H9 (cell line): ENCODE data around the gene MYL10. TPM values are rescaled to one million over a fixed set of nuclear protein-coding genes. Genes with fewer than 3 reads are reported as not detected.

Source experiments
- DNase-seq: peaks from one replicate; pipeline ENCODE4 v3.0.0-alpha.2; 2017
- H2AFZ ChIP-seq: one replicate; pipeline ENCODE4 v1.6.1; 2013; ENCODE audit warnings: mild to moderate bottlenecking, low read length, control low read depth, moderate library complexity
- H2AK5ac ChIP-seq: 2 replicates; pipeline ENCODE4 v1.6.1; 2013; ENCODE audit warnings: low read length, control low read depth, mixed read lengths; ENCODE audit not compliant: insufficient read length
- H2BK120ac ChIP-seq: one replicate; pipeline ENCODE4 v1.6.1; 2013; ENCODE audit warnings: low read depth, mild to moderate bottlenecking, low read length, control low read depth, inconsistent platforms; ENCODE audit not compliant: poor library complexity, severe bottlenecking
- H2BK12ac ChIP-seq: 2 replicates; pipeline ENCODE4 v1.6.1; 2013; ENCODE audit warnings: low read length, control low read depth, mixed read lengths, low read depth; ENCODE audit not compliant: insufficient read length
- H2BK15ac ChIP-seq: 2 replicates; pipeline ENCODE4 v1.6.1; 2013; ENCODE audit warnings: low read depth, low read length, control low read depth
- H2BK20ac ChIP-seq: one replicate; pipeline ENCODE4 v1.6.1; 2013; ENCODE audit warnings: low read depth, mild to moderate bottlenecking, low read length, control low read depth, inconsistent platforms; ENCODE audit not compliant: poor library complexity, severe bottlenecking
- H2BK5ac ChIP-seq: 2 replicates; pipeline ENCODE4 v1.6.1; 2013; ENCODE audit warnings: low read length, control low read depth, mixed read lengths; ENCODE audit not compliant: insufficient read length
- H3K14ac ChIP-seq: 2 replicates; pipeline ENCODE4 v1.6.1; 2013; ENCODE audit warnings: low read length, control low read depth; ENCODE audit not compliant: insufficient read depth
- H3K18ac ChIP-seq: 2 replicates; pipeline ENCODE4 v1.6.1; 2013; ENCODE audit warnings: low read depth, mild to moderate bottlenecking, mixed read lengths, low read length, control low read depth; ENCODE audit not compliant: insufficient read length
- H3K23ac ChIP-seq: 2 replicates; pipeline ENCODE4 v1.6.1; 2013; ENCODE audit warnings: low read length, control low read depth, mixed read lengths, low read depth; ENCODE audit not compliant: insufficient read length
- H3K23me2 ChIP-seq: 2 replicates; pipeline ENCODE4 v1.6.1; 2013; ENCODE audit warnings: low read depth, mild to moderate bottlenecking, mixed read lengths, low read length, control low read depth; ENCODE audit not compliant: insufficient read length, poor library complexity, severe bottlenecking
- H3K27ac ChIP-seq: 2 replicates; pipeline ENCODE4 v1.5.1; 2013; ENCODE audit warnings: low read length, control low read depth, mixed read lengths, low read depth; ENCODE audit not compliant: insufficient read length
- H3K27me3 ChIP-seq: 2 replicates; pipeline ENCODE4 v1.6.1; 2013; ENCODE audit warnings: low read length, control low read depth, inconsistent platforms; ENCODE audit not compliant: insufficient read depth
- H3K4ac ChIP-seq: 2 replicates; pipeline ENCODE4 v1.6.1; 2013; ENCODE audit warnings: low read depth, mild to moderate bottlenecking, control low read depth, inconsistent platforms, low read length, moderate library complexity
- H3K4me1 ChIP-seq: 2 replicates; pipeline ENCODE4 v1.6.1; 2013; ENCODE audit warnings: low read length, control low read depth, inconsistent platforms; ENCODE audit not compliant: insufficient read depth
- H3K4me2 ChIP-seq: 2 replicates; pipeline ENCODE4 v1.6.1; 2013; ENCODE audit warnings: low read length, control low read depth, mixed read lengths; ENCODE audit not compliant: insufficient read length, insufficient read depth
- H3K56ac ChIP-seq: 2 replicates; pipeline ENCODE4 v1.6.1; 2013; ENCODE audit warnings: low read depth, mild to moderate bottlenecking, mixed read lengths, low read length, control low read depth; ENCODE audit not compliant: insufficient read length
- H3K79me1 ChIP-seq: 2 replicates; pipeline ENCODE4 v1.6.1; 2013; ENCODE audit warnings: low read depth, mild to moderate bottlenecking, moderate library complexity, low read length, control low read depth, inconsistent platforms; ENCODE audit not compliant: insufficient read depth, poor library complexity, severe bottlenecking
- H3K79me2 ChIP-seq: 2 replicates; pipeline ENCODE4 v1.6.1; 2013; ENCODE audit warnings: low read length, control low read depth, inconsistent platforms; ENCODE audit not compliant: insufficient read depth
- H3K9ac ChIP-seq: 2 replicates; pipeline ENCODE4 v1.6.1; 2013; ENCODE audit warnings: low read length, control low read depth, mixed read lengths; ENCODE audit not compliant: insufficient read length; ENCODE audit errors: extremely low read depth
- H3K9me3 ChIP-seq: one replicate; pipeline ENCODE4 v1.6.1; 2013; ENCODE audit warnings: low read depth, low read length, inconsistent platforms; ENCODE audit not compliant: control insufficient read depth
- H3T11ph ChIP-seq: one replicate; pipeline ENCODE4 v1.6.1; 2013; ENCODE audit warnings: mild to moderate bottlenecking, low read length, control low read depth, inconsistent platforms
- H4K20me1 ChIP-seq: one replicate; pipeline ENCODE4 v1.6.1; 2013; ENCODE audit not compliant: control insufficient read depth, insufficient read length, insufficient read depth
- H4K5ac ChIP-seq: 2 replicates; pipeline ENCODE4 v1.6.1; 2013; ENCODE audit warnings: low read depth, mild to moderate bottlenecking, mixed read lengths, low read length, control low read depth; ENCODE audit not compliant: insufficient read length
- H4K8ac ChIP-seq: replicated peaks from 2 replicates; pipeline ENCODE4 v1.6.1; 2013; ENCODE audit warnings: low read length, control low read depth, mixed read lengths, low read depth; ENCODE audit not compliant: insufficient read length
- H4K91ac ChIP-seq: 2 replicates; pipeline ENCODE4 v1.6.1; 2013; ENCODE audit warnings: low read depth, mild to moderate bottlenecking, moderate library complexity, mixed read lengths, low read length, control low read depth; ENCODE audit not compliant: insufficient read length
- H3K27ac Mint-ChIP-seq, 3 experiments: 2 replicates in 2 of 3; 3 replicates in 1 of 3; pipeline ENCODE4 v1.8.0; 2020 to 2021; ENCODE audit warnings: mixed read lengths in 3 of 3, mild to moderate bottlenecking in 1 of 3, moderate library complexity in 1 of 3
- H3K27me3 Mint-ChIP-seq: 2 replicates; pipeline ENCODE4 v1.8.0; 2021; ENCODE audit warnings: low read depth, mild to moderate bottlenecking, moderate library complexity, mixed read lengths
- H3K36me3 Mint-ChIP-seq, 3 experiments: 2 replicates in 2 of 3; 3 replicates in 1 of 3; pipeline ENCODE4 v1.8.0; 2020 to 2021; ENCODE audit warnings: low read depth in 3 of 3, mixed read lengths in 3 of 3; ENCODE audit not compliant: insufficient read depth in 1 of 3
- H3K4me1 Mint-ChIP-seq, 2 experiments: 2 replicates each; pipeline ENCODE4 v1.8.0; 2020; ENCODE audit warnings: mixed read lengths in 2 of 2
- H3K4me3 Mint-ChIP-seq, 2 experiments: 2 replicates in 1 of 2; 3 replicates in 1 of 2; pipeline ENCODE4 v1.8.0; 2020 to 2021; ENCODE audit warnings: mild to moderate bottlenecking in 2 of 2, mixed read lengths in 2 of 2, moderate library complexity in 1 of 2
- H3K9me3 Mint-ChIP-seq, 2 experiments: 2 replicates in 1 of 2; 3 replicates in 1 of 2; pipeline ENCODE4 v1.8.0; 2020; ENCODE audit warnings: mild to moderate bottlenecking in 2 of 2, mixed read lengths in 2 of 2, moderate library complexity in 1 of 2
- CTCF ChIP-seq: fragments of 200-600 bp; sonication (generic); conservative IDR thresholded peaks from 3 replicates; pipeline ENCODE4 v1.8.0; 2021; ENCODE audit warnings: antibody characterized with exemption, mild to moderate bottlenecking
- WGBS: extraction: QIAGEN DNeasy Blood & Tissue Kit; methylation state at CpG from one replicate; pipeline ENCODE4 v1.1.7; 2013; ENCODE audit warnings: missing lambda C conversion rate, low lambda C conversion rate, mixed read lengths; ENCODE audit not compliant: insufficient read length; ENCODE audit errors: extremely low coverage; 5-methylcytosine and 5-hydroxymethylcytosine counted together
- long read RNA-seq: library from polyadenylated mRNA; unstranded; transcript quantifications from one replicate; pipeline ENCODE4 v2.0.0, GENCODE V29; 2020
- total RNA-seq: library from RNA; stranded (reverse); gene quantifications from 2 replicates; pipeline ENCODE4 v1.2.1, GENCODE V29; 2021

The MYL10 gene
- total RNA-seq: 0.50 TPM in 1 of 2 replicates, not detected in the other
- long read RNA-seq: 0 reads

- WGBS: no CpG with 5 or more reads among the region's 8 CpGs
- no peak within 1 kb of the TSS for H3K9ac ChIP-seq
- H3K14ac ChIP-seq: no peak within 1 kb of the TSS
- H3K23me2 ChIP-seq: no peaks in the 10 kb centered on the region
- no peak within 1 kb of the TSS for H2BK20ac ChIP-seq
- H3K36me3 Mint-ChIP-seq: peaks cover 0 to 2% (median 0%) of the 10 kb centered on the region in 3 experiments; a peak in 3 of 7 replicates
- no peak within 1 kb of the TSS for H3K18ac ChIP-seq
- no peaks in the 10 kb centered on the region for H3K27me3 ChIP-seq
- no peak for DNase-seq
- H3K23ac ChIP-seq: no peak within 1 kb of the TSS
- no peak within 1 kb of the TSS for H4K5ac ChIP-seq
- no peak within 1 kb of the TSS for H3K4ac ChIP-seq
- H3K27ac ChIP-seq: no peak within 1 kb of the TSS
- H3K56ac ChIP-seq: no peak within 1 kb of the TSS
- peak within 1 kb of the TSS in 1 of 3 experiments; percentile 55; a peak in 1 of 7 replicates for H3K27ac Mint-ChIP-seq
- no peak for TF ChIP-seq CTCF
- H3K4me1 Mint-ChIP-seq: peaks cover 28 to 39% of the 10 kb centered on the region in 2 experiments
- no peaks in the 10 kb centered on the region for H4K20me1 ChIP-seq
- H2BK5ac ChIP-seq: no peak within 1 kb of the TSS
- no peak within 1 kb of the TSS for H2BK12ac ChIP-seq
- H4K91ac ChIP-seq: no peak within 1 kb of the TSS
- no peaks in the 10 kb centered on the region for H3K9me3 ChIP-seq
- H4K8ac ChIP-seq: no peak within 1 kb of the TSS
- peaks cover 3 to 4% of the 10 kb centered on the region in 2 experiments; a peak in 4 of 5 replicates for H3K9me3 Mint-ChIP-seq
- H2BK15ac ChIP-seq: no peak within 1 kb of the TSS
- H3K79me2 ChIP-seq: no peaks in the 10 kb centered on the region
- H3K79me1 ChIP-seq: no peaks in the 10 kb centered on the region
- H2AK5ac ChIP-seq: no peak within 1 kb of the TSS
- H3K4me2 ChIP-seq: no peak within 1 kb of the TSS
- H3K27me3 Mint-ChIP-seq: peaks cover 9% of the 10 kb centered on the region
- H2AFZ ChIP-seq: no peak within 1 kb of the TSS
- H2BK120ac ChIP-seq: no peak within 1 kb of the TSS
- H3T11ph ChIP-seq: no peak within 1 kb of the TSS
- H3K4me3 Mint-ChIP-seq: no peak within 1 kb of the TSS
- peaks cover 8% of the 10 kb centered on the region; the same call in 1 of the 2 replicates for H3K4me1 ChIP-seq
Measured at GRCh38 chr7:101629171-101629570, at the start of gene MYL10. Gene MYL10 (minus strand): TSS chr7:101629296. CDS start chr7:101629118, 178 bp downstream.
